KOPT-K1 (cell line): ENCODE data around the gene TBL3.

ENCODE experiments used
- H3K27ac ChIP-seq: fragments of 200-600 bp; sonication (generic); 2 replicates; pipeline ENCODE4 v1.5.1; 2016; ENCODE audit warnings: antibody characterized with exemption, mild to moderate bottlenecking, low read depth, low read length; ENCODE audit not compliant: poor library complexity, severe bottlenecking
- H3K36me3 ChIP-seq: fragments of 200-600 bp; sonication (generic); 2 replicates; pipeline ENCODE4 v1.5.1; 2017; ENCODE audit warnings: antibody characterized with exemption, mild to moderate bottlenecking, low read length, moderate library complexity; ENCODE audit not compliant: insufficient read depth
- H3K9me3 ChIP-seq: fragments of 200-600 bp; sonication (generic); 2 replicates; pipeline ENCODE4 v1.5.1; 2017; ENCODE audit warnings: antibody characterized with exemption, low read length, mild to moderate bottlenecking; ENCODE audit not compliant: insufficient read depth, poor library complexity, severe bottlenecking

Gene TBL3

GRCh38 chr16:1968146-1968953 is 3.5 kb upstream of the TBL3 start:
- H3K9me3 ChIP-seq = no peaks in the 10 kb centered on the region
- no peak overlapping the region for H3K27ac ChIP-seq
- H3K36me3 ChIP-seq = peaks cover 8% of the 10 kb centered on the region

GRCh38 chr16:1972490-1972877 is 631 bp downstream of the TBL3 start:
- Histone ChIP-seq H3K9me3 (no peaks in the 10 kb centered on the region), H3K27ac (peak overlapping the region; percentile 77), H3K36me3 (peaks cover 34% of the 10 kb centered on the region)

GRCh38 chr16:1973461-1974156 is 1.8 kb downstream of the TBL3 start:
- H3K36me3 ChIP-seq = peaks cover 46% of the 10 kb centered on the region
- H3K27ac ChIP-seq = no peak overlapping the region
- no peaks in the 10 kb centered on the region for H3K9me3 ChIP-seq

- peaks cover 50% of the 10 kb centered on the region for H3K36me3 ChIP-seq
- H3K27ac ChIP-seq = no peak overlapping the region
- no peaks in the 10 kb centered on the region for H3K9me3 ChIP-seq
Observed at GRCh38 chr16:1974157-1975070, 2.6 kb downstream of the TBL3 start.

GRCh38 chr16:1975432-1976215 is 3.8 kb downstream of the TBL3 start:
- Histone ChIP-seq H3K36me3 (peaks cover 54% of the 10 kb centered on the region), H3K9me3 (no peaks in the 10 kb centered on the region), H3K27ac (no peak overlapping the region)

GRCh38 chr16:1976216-1976520 is 4.3 kb downstream of the TBL3 start:
- no peak overlapping the region for H3K27ac ChIP-seq
- H3K36me3 ChIP-seq = peaks cover 54% of the 10 kb centered on the region
- no peaks in the 10 kb centered on the region for H3K9me3 ChIP-seq

GRCh38 chr16:1976951-1977874 is 5.4 kb downstream of the TBL3 start:
- Histone ChIP-seq H3K36me3 (peaks cover 54% of the 10 kb centered on the region), H3K27ac (no peak overlapping the region), H3K9me3 (no peaks in the 10 kb centered on the region)

- H3K9me3 ChIP-seq = no peaks in the 10 kb centered on the region
- H3K36me3 ChIP-seq = peaks cover 54% of the 10 kb centered on the region
- no peak overlapping the region for H3K27ac ChIP-seq
Observed at GRCh38 chr16:1977875-1978268, 6.0 kb downstream of the TBL3 start.

GRCh38 chr16:1978476-1979120 is 6.7 kb downstream of the TBL3 start:
- H3K27ac ChIP-seq = no peak overlapping the region
- H3K9me3 ChIP-seq = no peaks in the 10 kb centered on the region
- peaks cover 54% of the 10 kb centered on the region for H3K36me3 ChIP-seq

GRCh38 chr16:1979271-1980029 is 7.6 kb downstream of the TBL3 start:
- Histone ChIP-seq H3K9me3 (no peaks in the 10 kb centered on the region), H3K36me3 (peaks cover 50% of the 10 kb centered on the region), H3K27ac (no peak overlapping the region)

- peaks cover 42% of the 10 kb centered on the region for H3K36me3 ChIP-seq
- no peak overlapping the region for H3K27ac ChIP-seq
- no peaks in the 10 kb centered on the region for H3K9me3 ChIP-seq
Observed at GRCh38 chr16:1980030-1980769, 8.3 kb downstream of the TBL3 start.

- H3K27ac ChIP-seq = no peak overlapping the region
- H3K36me3 ChIP-seq = peaks cover 40% of the 10 kb centered on the region
- H3K9me3 ChIP-seq = no peaks in the 10 kb centered on the region
Observed at GRCh38 chr16:1980770-1981087, 8.9 kb downstream of the TBL3 start.
